WTC11 (cell line): ENCODE data around the gene HRAS. TPM values are rescaled to one million over a fixed set of nuclear protein-coding genes. Genes with fewer than 3 reads are reported as not detected.

Experiments
- ATAC-seq: fragments of 200-7000 bp; cut with Tn5 transposase; 2 replicates; pipeline ENCODE4 v1.10.0; 2021; ENCODE audit warnings: mild to moderate bottlenecking, moderate library complexity
- CTCF ChIA-PET: fragments of 300-600 bp; sonication (Branson Sonifier 250); formaldehyde crosslinking; loops from one replicate; lab custom pipeline; 2021; ENCODE audit warnings: antibody characterized with exemption; lab: Charles Lee
- POLR2A ChIA-PET: fragments of 350-600 bp; sonication (Branson Sonifier 250); formaldehyde crosslinking; loops from one replicate; lab custom pipeline; 2021; ENCODE audit warnings: antibody characterized with exemption; lab: Charles Lee
- DNase-seq: peaks from one replicate; pipeline ENCODE4 v3.0.0; 2021; ENCODE audit warnings: low spot score
- H3K27ac Mint-ChIP-seq: 2 replicates; pipeline ENCODE4 v1.8.0; 2021; ENCODE audit warnings: mixed read lengths
- H3K27me3 Mint-ChIP-seq: 2 replicates; pipeline ENCODE4 v1.8.0; 2021; ENCODE audit warnings: low read depth, mild to moderate bottlenecking, moderate library complexity, mixed read lengths
- H3K36me3 Mint-ChIP-seq: 2 replicates; pipeline ENCODE4 v1.8.0; 2021; ENCODE audit warnings: mixed read lengths
- H3K4me1 Mint-ChIP-seq: 2 replicates; pipeline ENCODE4 v1.8.0; 2022; ENCODE audit warnings: mixed read lengths
- H3K4me3 Mint-ChIP-seq: 2 replicates; pipeline ENCODE4 v1.8.0; 2021; ENCODE audit warnings: mild to moderate bottlenecking, moderate library complexity, mixed read lengths
- H3K9me3 Mint-ChIP-seq: 2 replicates; pipeline ENCODE4 v1.8.0; 2021; ENCODE audit warnings: mixed read lengths
- ATF1 ChIP-seq: sonication (generic); formaldehyde crosslinking; IDR thresholded peaks from 2 replicates; pipeline ENCODE4 v1.8.1; 2023; ENCODE audit warnings: mild to moderate bottlenecking, moderate library complexity, missing genetic modification reagents
- CREB1 ChIP-seq: sonication (generic); formaldehyde crosslinking; IDR thresholded peaks from 2 replicates; pipeline ENCODE4 v1.8.0; 2023; ENCODE audit warnings: mild to moderate bottlenecking, missing genetic modification reagents
- CREM ChIP-seq: sonication (generic); formaldehyde crosslinking; IDR thresholded peaks from 2 replicates; pipeline ENCODE4 v1.8.1; 2022; ENCODE audit warnings: mild to moderate bottlenecking, missing genetic modification reagents, moderate library complexity
- ETV6 ChIP-seq: sonication (generic); formaldehyde crosslinking; IDR thresholded peaks from 2 replicates; pipeline ENCODE4 v1.8.1; 2022; ENCODE audit warnings: mild to moderate bottlenecking, missing genetic modification reagents
- FOXK1 ChIP-seq: sonication (generic); formaldehyde crosslinking; IDR thresholded peaks from 2 replicates; pipeline ENCODE4 v1.8.0; 2022; ENCODE audit warnings: mild to moderate bottlenecking, moderate library complexity, missing genetic modification reagents
- GABPB1 ChIP-seq: sonication (generic); formaldehyde crosslinking; IDR thresholded peaks from 2 replicates; pipeline ENCODE4 v1.8.1; 2023; ENCODE audit warnings: mild to moderate bottlenecking, missing genetic modification reagents
- MXD4 ChIP-seq: fragments of 250-450 bp; sonication (Bioruptor Pico); IDR thresholded peaks from 2 replicates; pipeline ENCODE4 v1.8.0; 2021; ENCODE audit warnings: mild to moderate bottlenecking, moderate library complexity, borderline replicate concordance
- NR2C2 ChIP-seq: sonication (generic); formaldehyde crosslinking; IDR thresholded peaks from 2 replicates; pipeline ENCODE4 v1.8.0; 2022; ENCODE audit warnings: mild to moderate bottlenecking, missing genetic modification reagents
- RELA ChIP-seq: sonication (generic); formaldehyde crosslinking; IDR thresholded peaks from 2 replicates; pipeline ENCODE4 v1.8.1; 2022; ENCODE audit warnings: missing genetic modification reagents, mild to moderate bottlenecking, borderline replicate concordance
- SP1 ChIP-seq: sonication (generic); formaldehyde crosslinking; conservative IDR thresholded peaks from 2 replicates; pipeline ENCODE4 v1.8.1; 2022; ENCODE audit warnings: missing genetic modification reagents
- TP53 ChIP-seq: sonication (generic); formaldehyde crosslinking; IDR thresholded peaks from 2 replicates; pipeline ENCODE4 v1.8.1; 2023; ENCODE audit warnings: mild to moderate bottlenecking, missing genetic modification reagents
- ZNF263 ChIP-seq: sonication (generic); formaldehyde crosslinking; IDR thresholded peaks from 2 replicates; pipeline ENCODE4 v1.8.1; 2022; ENCODE audit warnings: low read depth, mild to moderate bottlenecking, moderate library complexity, missing genetic modification reagents
- ZNF416 ChIP-seq: fragments of 250-450 bp; sonication (Bioruptor Pico); IDR thresholded peaks from 2 replicates; pipeline ENCODE4 v1.9.0; 2021; ENCODE audit warnings: mild to moderate bottlenecking, inconsistent platforms
- total RNA-seq: library from RNA; stranded (reverse); gene quantifications from 3 replicates; pipeline ENCODE4 v1.2.3, GENCODE V29; 2021
- TF ChIP-seq, protein P1 (sequence below): sonication (generic); formaldehyde crosslinking; IDR thresholded peaks from 2 replicates; pipeline ENCODE4 v1.8.0; 2022; ENCODE audit warnings: mild to moderate bottlenecking, missing genetic modification reagents
- TF ChIP-seq, protein P2 (sequence below): sonication (generic); formaldehyde crosslinking; IDR thresholded peaks from 2 replicates; pipeline ENCODE4 v1.8.0; 2023; ENCODE audit warnings: mild to moderate bottlenecking, missing genetic modification reagents
- TF ChIP-seq, protein P3 (sequence below): sonication (generic); formaldehyde crosslinking; IDR thresholded peaks from 2 replicates; pipeline ENCODE4 v1.8.1; 2023; ENCODE audit warnings: mild to moderate bottlenecking, moderate library complexity, missing genetic modification reagents
- TF ChIP-seq, protein P4 (sequence below): fragments of 250-450 bp; sonication (Bioruptor Pico); IDR thresholded peaks from 2 replicates; pipeline ENCODE4 v1.9.0; 2021; ENCODE audit warnings: mild to moderate bottlenecking
- TF ChIP-seq, protein P5 (sequence below): sonication (generic); formaldehyde crosslinking; IDR thresholded peaks from 2 replicates; pipeline ENCODE4 v1.8.0; 2022; ENCODE audit warnings: mild to moderate bottlenecking, missing genetic modification reagents

Gene HRAS
- total RNA-seq, 1 experiment from 2014 or later, result 62.4 TPM

DNA sequence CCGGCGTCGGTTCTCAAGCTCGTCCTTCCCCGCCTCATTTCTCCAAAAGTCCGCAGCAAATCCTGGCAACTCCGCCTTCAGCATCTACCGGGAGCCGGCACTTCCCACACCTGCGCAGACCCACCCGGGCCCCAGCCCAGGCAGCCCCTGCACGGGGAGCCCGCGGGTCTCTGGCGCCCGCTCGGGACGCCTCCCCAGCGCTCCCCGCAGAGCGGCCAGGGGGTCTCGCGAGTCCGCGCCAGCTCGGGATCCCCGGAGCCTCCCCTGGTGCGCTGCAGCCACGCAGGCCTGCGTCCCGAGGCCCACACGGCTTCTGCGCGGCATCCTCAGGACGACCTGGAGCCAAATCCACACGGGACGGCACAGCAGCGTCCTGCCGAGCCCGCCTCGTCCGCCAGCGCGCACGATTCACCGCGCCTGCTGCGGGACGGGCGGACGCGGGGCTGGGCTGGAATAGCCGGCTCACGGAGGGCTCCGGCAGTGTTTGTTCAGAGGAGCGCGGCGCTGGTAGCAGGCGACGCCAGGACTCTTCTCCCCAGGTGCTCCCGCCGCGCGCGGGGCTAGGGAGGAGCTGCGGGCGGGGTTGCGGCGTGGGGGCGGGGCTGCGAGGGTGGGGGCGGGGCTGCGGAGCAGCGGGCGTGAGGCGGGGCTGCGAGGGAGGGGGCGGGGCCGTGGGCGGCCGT is 40.1 kb upstream of the HRAS start:
- peaks cover 22% of the 10 kb centered on the region for H3K27me3 Mint-ChIP-seq
- H3K4me1 Mint-ChIP-seq, result peaks cover 38% of the 10 kb centered on the region
- ChIA-PET POLR2A (interaction anchor here (0.7 to 1.5 kb wide), 8 partner anchors 10 to 119 kb away, joined by 3 to 5 read pairs (median 3); partner anchors contain the start of gene DEAF1), CTCF (interaction anchor here (0.6 to 2.0 kb wide), 16 partner anchors 10 to 368 kb away, joined by 3 to 29 read pairs (median 3); partner anchors contain the start of genes BET1L, CEND1, IRF7 and PNPLA2)
- TF ChIP-seq, protein P1, sequence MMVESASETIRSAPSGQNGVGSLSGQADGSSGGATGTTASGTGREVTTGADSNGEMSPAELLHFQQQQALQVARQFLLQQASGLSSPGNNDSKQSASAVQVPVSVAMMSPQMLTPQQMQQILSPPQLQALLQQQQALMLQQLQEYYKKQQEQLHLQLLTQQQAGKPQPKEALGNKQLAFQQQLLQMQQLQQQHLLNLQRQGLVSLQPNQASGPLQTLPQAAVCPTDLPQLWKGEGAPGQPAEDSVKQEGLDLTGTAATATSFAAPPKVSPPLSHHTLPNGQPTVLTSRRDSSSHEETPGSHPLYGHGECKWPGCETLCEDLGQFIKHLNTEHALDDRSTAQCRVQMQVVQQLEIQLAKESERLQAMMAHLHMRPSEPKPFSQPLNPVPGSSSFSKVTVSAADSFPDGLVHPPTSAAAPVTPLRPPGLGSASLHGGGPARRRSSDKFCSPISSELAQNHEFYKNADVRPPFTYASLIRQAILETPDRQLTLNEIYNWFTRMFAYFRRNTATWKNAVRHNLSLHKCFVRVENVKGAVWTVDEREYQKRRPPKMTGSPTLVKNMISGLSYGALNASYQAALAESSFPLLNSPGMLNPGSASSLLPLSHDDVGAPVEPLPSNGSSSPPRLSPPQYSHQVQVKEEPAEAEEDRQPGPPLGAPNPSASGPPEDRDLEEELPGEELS (CRISPR knock-in tag), result 0 out of 2 replicates have a peak, but pooled peaks have one; percentile 37
- TF ChIP-seq, protein P2, sequence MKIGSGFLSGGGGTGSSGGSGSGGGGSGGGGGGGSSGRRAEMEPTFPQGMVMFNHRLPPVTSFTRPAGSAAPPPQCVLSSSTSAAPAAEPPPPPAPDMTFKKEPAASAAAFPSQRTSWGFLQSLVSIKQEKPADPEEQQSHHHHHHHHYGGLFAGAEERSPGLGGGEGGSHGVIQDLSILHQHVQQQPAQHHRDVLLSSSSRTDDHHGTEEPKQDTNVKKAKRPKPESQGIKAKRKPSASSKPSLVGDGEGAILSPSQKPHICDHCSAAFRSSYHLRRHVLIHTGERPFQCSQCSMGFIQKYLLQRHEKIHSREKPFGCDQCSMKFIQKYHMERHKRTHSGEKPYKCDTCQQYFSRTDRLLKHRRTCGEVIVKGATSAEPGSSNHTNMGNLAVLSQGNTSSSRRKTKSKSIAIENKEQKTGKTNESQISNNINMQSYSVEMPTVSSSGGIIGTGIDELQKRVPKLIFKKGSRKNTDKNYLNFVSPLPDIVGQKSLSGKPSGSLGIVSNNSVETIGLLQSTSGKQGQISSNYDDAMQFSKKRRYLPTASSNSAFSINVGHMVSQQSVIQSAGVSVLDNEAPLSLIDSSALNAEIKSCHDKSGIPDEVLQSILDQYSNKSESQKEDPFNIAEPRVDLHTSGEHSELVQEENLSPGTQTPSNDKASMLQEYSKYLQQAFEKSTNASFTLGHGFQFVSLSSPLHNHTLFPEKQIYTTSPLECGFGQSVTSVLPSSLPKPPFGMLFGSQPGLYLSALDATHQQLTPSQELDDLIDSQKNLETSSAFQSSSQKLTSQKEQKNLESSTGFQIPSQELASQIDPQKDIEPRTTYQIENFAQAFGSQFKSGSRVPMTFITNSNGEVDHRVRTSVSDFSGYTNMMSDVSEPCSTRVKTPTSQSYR (CRISPR knock-in tag), result 0 out of 2 replicates have a peak, but pooled peaks have one; percentile 58
- 0 out of 2 replicates have a peak, but pooled peaks have one; percentile 21 for TF ChIP-seq FOXK1
- no peak for TF ChIP-seq MXD4 (CRISPR knock-in tag)
- no peak for TF ChIP-seq NR2C2
- no peak for TF ChIP-seq ZNF416 (CRISPR knock-in tag)
- no peak for TF ChIP-seq CREM (CRISPR knock-in tag)
- 0 out of 2 replicates have a peak, but pooled peaks have one; percentile 41 for TF ChIP-seq RELA (CRISPR knock-in tag)
- TF ChIP-seq, protein P3, sequence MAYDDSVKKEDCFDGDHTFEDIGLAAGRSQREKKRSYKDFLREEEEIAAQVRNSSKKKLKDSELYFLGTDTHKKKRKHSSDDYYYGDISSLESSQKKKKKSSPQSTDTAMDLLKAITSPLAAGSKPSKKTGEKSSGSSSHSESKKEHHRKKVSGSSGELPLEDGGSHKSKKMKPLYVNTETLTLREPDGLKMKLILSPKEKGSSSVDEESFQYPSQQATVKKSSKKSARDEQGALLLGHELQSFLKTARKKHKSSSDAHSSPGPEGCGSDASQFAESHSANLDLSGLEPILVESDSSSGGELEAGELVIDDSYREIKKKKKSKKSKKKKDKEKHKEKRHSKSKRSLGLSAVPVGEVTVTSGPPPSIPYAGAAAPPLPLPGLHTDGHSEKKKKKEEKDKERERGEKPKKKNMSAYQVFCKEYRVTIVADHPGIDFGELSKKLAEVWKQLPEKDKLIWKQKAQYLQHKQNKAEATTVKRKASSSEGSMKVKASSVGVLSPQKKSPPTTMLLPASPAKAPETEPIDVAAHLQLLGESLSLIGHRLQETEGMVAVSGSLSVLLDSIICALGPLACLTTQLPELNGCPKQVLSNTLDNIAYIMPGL (CRISPR knock-in tag), result 0 out of 2 replicates have a peak, but pooled peaks have one; percentile 35
- TF ChIP-seq CREB1, result 0 out of 2 replicates have a peak, but pooled peaks have one; percentile 26
- TF ChIP-seq TP53 (CRISPR knock-in tag), result 0 out of 2 replicates have a peak, but pooled peaks have one; percentile 62
- TF ChIP-seq, protein P4, sequence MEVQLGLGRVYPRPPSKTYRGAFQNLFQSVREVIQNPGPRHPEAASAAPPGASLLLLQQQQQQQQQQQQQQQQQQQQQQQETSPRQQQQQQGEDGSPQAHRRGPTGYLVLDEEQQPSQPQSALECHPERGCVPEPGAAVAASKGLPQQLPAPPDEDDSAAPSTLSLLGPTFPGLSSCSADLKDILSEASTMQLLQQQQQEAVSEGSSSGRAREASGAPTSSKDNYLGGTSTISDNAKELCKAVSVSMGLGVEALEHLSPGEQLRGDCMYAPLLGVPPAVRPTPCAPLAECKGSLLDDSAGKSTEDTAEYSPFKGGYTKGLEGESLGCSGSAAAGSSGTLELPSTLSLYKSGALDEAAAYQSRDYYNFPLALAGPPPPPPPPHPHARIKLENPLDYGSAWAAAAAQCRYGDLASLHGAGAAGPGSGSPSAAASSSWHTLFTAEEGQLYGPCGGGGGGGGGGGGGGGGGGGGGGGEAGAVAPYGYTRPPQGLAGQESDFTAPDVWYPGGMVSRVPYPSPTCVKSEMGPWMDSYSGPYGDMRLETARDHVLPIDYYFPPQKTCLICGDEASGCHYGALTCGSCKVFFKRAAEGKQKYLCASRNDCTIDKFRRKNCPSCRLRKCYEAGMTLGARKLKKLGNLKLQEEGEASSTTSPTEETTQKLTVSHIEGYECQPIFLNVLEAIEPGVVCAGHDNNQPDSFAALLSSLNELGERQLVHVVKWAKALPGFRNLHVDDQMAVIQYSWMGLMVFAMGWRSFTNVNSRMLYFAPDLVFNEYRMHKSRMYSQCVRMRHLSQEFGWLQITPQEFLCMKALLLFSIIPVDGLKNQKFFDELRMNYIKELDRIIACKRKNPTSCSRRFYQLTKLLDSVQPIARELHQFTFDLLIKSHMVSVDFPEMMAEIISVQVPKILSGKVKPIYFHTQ (CRISPR knock-in tag), result no peak
- peak; percentile 46; the same call in 1 of the 2 replicates for TF ChIP-seq ZNF263
- no peak; the same call in 1 of the 2 replicates for TF ChIP-seq SP1 (CRISPR knock-in tag)
- TF ChIP-seq ETV6, result peak; percentile 41; the same call in 1 of the 2 replicates
- TF ChIP-seq, protein P5, sequence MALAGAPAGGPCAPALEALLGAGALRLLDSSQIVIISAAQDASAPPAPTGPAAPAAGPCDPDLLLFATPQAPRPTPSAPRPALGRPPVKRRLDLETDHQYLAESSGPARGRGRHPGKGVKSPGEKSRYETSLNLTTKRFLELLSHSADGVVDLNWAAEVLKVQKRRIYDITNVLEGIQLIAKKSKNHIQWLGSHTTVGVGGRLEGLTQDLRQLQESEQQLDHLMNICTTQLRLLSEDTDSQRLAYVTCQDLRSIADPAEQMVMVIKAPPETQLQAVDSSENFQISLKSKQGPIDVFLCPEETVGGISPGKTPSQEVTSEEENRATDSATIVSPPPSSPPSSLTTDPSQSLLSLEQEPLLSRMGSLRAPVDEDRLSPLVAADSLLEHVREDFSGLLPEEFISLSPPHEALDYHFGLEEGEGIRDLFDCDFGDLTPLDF (CRISPR knock-in tag), result peak; percentile 47; the same call in 1 of the 2 replicates
- TF ChIP-seq GABPB1 (CRISPR knock-in tag), result 0 out of 2 replicates have a peak, but pooled peaks have one; percentile 26
- TF ChIP-seq ATF1 (CRISPR knock-in tag), result 0 out of 2 replicates have a peak, but pooled peaks have one; percentile 24
- ATAC-seq (peak; percentile 40), DNase-seq (peak; percentile 74)
- peak overlapping the region; percentile 88 for H3K4me3 Mint-ChIP-seq
- H3K27ac Mint-ChIP-seq, result no peak overlapping the region
- no peaks in the 10 kb centered on the region for H3K9me3 Mint-ChIP-seq
- H3K36me3 Mint-ChIP-seq, result 0 out of 2 replicates have a peak, but pooled peaks cover 5% of the 10 kb centered on the region
